ENCODE measurements around the gene C1RL. TPM values are rescaled to one million over a fixed set of nuclear protein-coding genes. Genes with fewer than 3 reads are reported as not detected.

The C1RL gene
- total RNA-seq, 1 experiment from 2014 or later, result 25.9 TPM

GRCh38 chr12:7108003-7108795 is 815 bp downstream of the C1RL start:
- Histone ChIP-seq H3K36me3 (ENCODE audit: control insufficient read depth in 1 of 2, insufficient read depth in 2 of 2, low read length in 2 of 2) (peaks cover 0 to 4% of the 10 kb centered on the region in 2 experiments; a peak in 1 of 4 replicates), H3K9me2 (ENCODE audit: insufficient read depth) (no peaks in the 10 kb centered on the region), H3K4me1 (ENCODE audit: control insufficient read depth in 1 of 2, insufficient read depth in 2 of 2, low read length in 2 of 2) (peaks cover 4 to 16% of the 10 kb centered on the region in 2 experiments; a peak in 3 of 4 replicates), H2AFZ (ENCODE audit: low read depth, low read length, poor library complexity, severe bottlenecking) (no peak overlapping the region), H3K9me3 (ENCODE audit: control insufficient read depth in 1 of 2, insufficient read depth in 1 of 2, low read depth in 1 of 2, low read length in 2 of 2) (peaks cover 9 to 11% of the 10 kb centered on the region in 2 experiments; a peak in 1 of 4 replicates), H3K79me2 (ENCODE audit: insufficient read depth, low read length) (peaks cover 25% of the 10 kb centered on the region), H3K27ac (ENCODE audit: low read depth, low read length) (peak overlapping the region; percentile 88), H3K4me2 (ENCODE audit: low read length) (peak overlapping the region; percentile 96), H3K9ac (ENCODE audit: low read length) (peak overlapping the region; percentile 87), H4K20me1 (ENCODE audit: insufficient read depth) (no peaks in the 10 kb centered on the region), H3K4me3 (replicated peaks in 1 of 2; ENCODE audit: low read depth in 1 of 2, low read length in 2 of 2) (peak overlapping the region; percentile 85 to 86), H3K27me3 (ENCODE audit: insufficient read depth, low read length) (no peaks in the 10 kb centered on the region)
- TF ChIP-seq ZFX (IDR thresholded peaks at IDR 0.05), result peak; percentile 49
- TF ChIP-seq ZBTB33 (IDR thresholded peaks at IDR 0.05; ENCODE audit: extremely low read depth, insufficient replicate concordance, low read length), result peak; percentile 67
- TF ChIP-seq ZNF274 (IDR thresholded peaks at IDR 0.05; ENCODE audit: low read depth, low read length), result no peak
- TF ChIP-seq CEBPB (IDR thresholded peaks at IDR 0.05; ENCODE audit: low read depth), result no peak
- TF ChIP-seq FOSL1 (IDR thresholded peaks at IDR 0.05; ENCODE audit: low read depth), result no peak
- no peak for TF ChIP-seq EZH2 (IDR thresholded peaks at IDR 0.05)
- TF ChIP-seq MAX (IDR thresholded peaks at IDR 0.05), result peak; percentile 64; the same call in 1 of the 2 replicates
- no peak for TF ChIP-seq REST (IDR thresholded peaks at IDR 0.05; ENCODE audit: low read depth)
- TF ChIP-seq POLR2A (IDR thresholded peaks at IDR 0.05; ENCODE audit: borderline replicate concordance, extremely low read depth, insufficient read depth, insufficient read length), result peak; percentile 70
- peak; percentile 64; the same call in 1 of the 2 replicates for TF ChIP-seq EGR1 (IDR thresholded peaks at IDR 0.05; ENCODE audit: low read depth)
- peak; percentile 85 for TF ChIP-seq POLR2AphosphoS5 (IDR thresholded peaks at IDR 0.05; ENCODE audit: low read depth, low read length)
- TF ChIP-seq YY1 (IDR thresholded peaks at IDR 0.05; ENCODE audit: extremely low read depth, insufficient replicate concordance, low read depth, low read length), result peak; percentile 77
- no peak for TF ChIP-seq RAD21 (IDR thresholded peaks at IDR 0.05; ENCODE audit: low read depth)
- DNase-seq (ENCODE audit: low read depth, low spot score) (peak; percentile 62), ATAC-seq (peak; percentile 90)
- CTCF ChIA-PET, result interaction anchor here (0.7 to 4.2 kb wide), 12 partner anchors 10 to 239 kb away, joined by 3 to 34 read pairs (median 3); partner anchors contain the start of genes C12orf57, C1R, RNU7-1 and SPSB2
- intact Hi-C loops (cut with micrococcal nuclease), result loop anchor here (1.0 to 2.0 kb wide), 3 partner anchors 89 to 235 kb away; partner anchors contain the start of genes EMG1, LPCAT3, PHB2 and SPSB2
- BruUV-seq (replicated peaks), result TSS peak; percentile 37
- POLR2A ChIA-PET, result interaction anchor here (0.5 to 3.8 kb wide), 14 partner anchors 14 to 239 kb away, joined by 3 to 77 read pairs (median 3); partner anchors contain the start of genes C12orf57, C1R, LPCAT3 and PEX5
- RAD21 ChIA-PET (ENCODE audit: low non-redundant PET in 1 of 2, low total read pairs in 2 of 2, uncharacterized antibody in 2 of 2, unreplicated experiment in 2 of 2), result interaction anchor here (1.5 to 2.0 kb wide), 2 partner anchors 162 kb away, joined by 4 to 7 read pairs; no protein-coding TSS in a partner anchor
